Measurements from ENCODE around the gene CPT1C. TPM values are rescaled to one million over a fixed set of nuclear protein-coding genes. Genes with fewer than 3 reads are reported as not detected.

CPT1C gene
- total and polyA plus RNA-seq, 2 of the 4 experiments (the other 2 are of a cell fraction): 14.2 to 56.1 TPM

DNA sequence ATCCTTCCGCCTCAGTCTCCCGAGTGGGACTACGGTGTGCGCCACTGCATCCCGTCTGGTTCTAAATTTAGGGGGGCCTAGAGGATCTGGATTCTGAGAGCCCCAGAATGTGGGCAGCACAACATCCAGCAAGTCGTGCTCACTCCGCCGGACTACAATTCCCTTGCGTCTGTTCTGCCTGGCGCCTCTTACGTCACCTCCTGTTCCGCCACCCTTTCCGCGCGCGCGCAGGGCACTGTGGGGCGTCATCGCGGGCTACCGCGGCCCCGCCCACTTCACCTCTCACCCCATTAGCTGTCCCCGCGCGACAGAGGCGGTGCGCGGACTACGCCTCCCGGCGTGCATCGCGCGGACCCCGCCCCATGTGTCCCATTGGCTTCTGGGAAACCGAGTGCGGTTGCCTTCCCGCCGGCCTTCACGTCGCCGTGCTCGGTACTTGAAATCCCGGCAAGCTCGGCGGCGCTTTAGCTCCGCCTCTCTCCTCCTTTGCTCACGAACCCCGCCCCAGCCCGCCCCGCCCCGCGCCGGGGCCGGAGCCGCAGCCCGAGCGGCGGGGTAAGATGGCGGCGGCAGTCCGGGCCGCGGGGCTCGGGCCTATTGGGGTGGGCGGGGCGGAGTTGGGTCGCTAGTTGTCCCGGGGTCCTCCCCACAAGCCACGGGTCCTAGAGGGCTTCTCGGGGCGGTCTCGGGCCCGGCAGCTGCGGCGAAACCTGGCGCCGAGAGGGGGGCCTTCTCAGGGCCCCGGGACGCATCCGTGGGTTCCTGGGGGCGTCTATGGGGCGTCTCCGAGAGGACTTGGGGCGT is 49.0 kb upstream of the CPT1C start, which contains the start of gene SCAF1:
TSS of gene SCAF1 (plus strand) at position 522 of the 804 bp plus-strand sequence. CDS start 2,818 bp downstream, outside the sequence.
- no TSS peak for BruUV-seq (replicated peaks)
- POLR2A ChIA-PET (ENCODE audit: unreplicated experiment): interaction anchor here (0.6 kb wide), 1 partner anchor 869 kb away, joined by 3 read pairs; no protein-coding TSS in a partner anchor

More for the DNA sequence above, 49.0 kb upstream of the CPT1C start, which contains the start of gene SCAF1:
- peak; percentile 55 for ATAC-seq (ENCODE audit: low read depth)
- Histone ChIP-seq H3K9ac (ENCODE audit: low read depth, low read length) (peak within 1 kb of the TSS; percentile 99), H4K5ac (ENCODE audit: low read depth, low read length) (peak within 1 kb of the TSS; percentile 98), H2AFZ (replicated peaks; ENCODE audit: low read length, poor library complexity) (peak within 1 kb of the TSS; percentile 73), H3K4me3 (ENCODE audit: insufficient read depth, low read depth, low read length) (peak within 1 kb of the TSS; percentile 95), H2BK20ac (ENCODE audit: low read depth, low read length) (peak within 1 kb of the TSS; percentile 85), H2BK5ac (ENCODE audit: low read depth, low read length, poor library complexity, severe bottlenecking) (peak within 1 kb of the TSS; percentile 97), H3K79me1 (ENCODE audit: low read depth in 1 of 2, low read length in 2 of 2) (peaks cover 34 to 70% of the 10 kb centered on the region in 2 experiments; a peak in 3 of 4 replicates), H4K8ac (ENCODE audit: low read depth in 2 of 2, low read length in 2 of 2) (peak within 1 kb of the TSS; percentile 97 to 98), H3K27ac (ENCODE audit: insufficient read depth, low read length) (peak within 1 kb of the TSS; percentile 99), H3K18ac (ENCODE audit: low read depth, low read length) (peak within 1 kb of the TSS; percentile 97), H3K27me3 (ENCODE audit: control insufficient read depth, insufficient read depth, low read length) (no peaks in the 10 kb centered on the region), H3K23ac (ENCODE audit: low read depth, low read length) (peak within 1 kb of the TSS; percentile 96), H4K91ac (ENCODE audit: insufficient read depth, low read depth, low read length) (peak within 1 kb of the TSS; percentile 98), H3K9me1 (ENCODE audit: insufficient read depth, low read length) (0 out of 2 replicates have a peak, but pooled peaks cover 8% of the 10 kb centered on the region), H2BK15ac (ENCODE audit: low read depth, low read length) (peak within 1 kb of the TSS; percentile 78; the same call in 2 of the 3 replicates), H3K4me1 (ENCODE audit: control insufficient read depth, insufficient read depth, low read length) (peaks cover 7% of the 10 kb centered on the region), H3K36me3 (ENCODE audit: control insufficient read depth, insufficient read depth, low read length) (peaks cover 12% of the 10 kb centered on the region), H3K4me2 (ENCODE audit: low read depth, low read length) (peak within 1 kb of the TSS; percentile 94), H3K4ac (ENCODE audit: low read depth, low read length) (peak within 1 kb of the TSS; percentile 99), H4K20me1 (ENCODE audit: insufficient read depth, low read length) (peaks cover 28% of the 10 kb centered on the region), H3K14ac (replicated peaks; ENCODE audit: low read depth, low read length) (peak within 1 kb of the TSS; percentile 99), H3K56ac (ENCODE audit: extremely low read depth, insufficient read depth, low read length) (peak within 1 kb of the TSS; percentile 99), H2AK5ac (ENCODE audit: low read depth, low read length) (peak within 1 kb of the TSS; percentile 100), H2BK120ac (ENCODE audit: low read depth, low read length) (peak within 1 kb of the TSS; percentile 94), H2AK9ac (replicated peaks; ENCODE audit: low read depth, low read length, poor library complexity) (peak within 1 kb of the TSS; percentile 100), H3K9me3 (ENCODE audit: control insufficient read depth, insufficient read depth, low read length) (no peaks in the 10 kb centered on the region)
- CTCF ChIA-PET: interaction anchor here (1.7 to 2.5 kb wide), 2 partner anchors 13 to 71 kb away, joined by 3 to 7 read pairs; no protein-coding TSS in a partner anchor
- dilution Hi-C loops (cut with HindIII; ENCODE audit: low sequenced_read_pairs, unreplicated experiment) (no loop called here), in situ Hi-C loops (cut with MboI; ENCODE audit: low sequenced_read_pairs) (no loop called here), intact Hi-C loops (cut with micrococcal nuclease) (loop anchor here (1.0 to 2.0 kb wide), 3 partner anchors 23 to 51 kb away; partner anchors contain the start of genes BCL2L12, IRF3, PRMT1 and PRR12)
- peak; percentile 99 for DNase-seq
- peak; percentile 82; the same call in 1 of the 2 replicates for TF ChIP-seq MAZ (IDR thresholded peaks at IDR 0.05; ENCODE audit: borderline replicate concordance, low read depth, low read length)
- peak; percentile 90 for TF ChIP-seq CEBPB (IDR thresholded peaks at IDR 0.05; ENCODE audit: low read depth, low read length)
- TF ChIP-seq, protein P1, sequence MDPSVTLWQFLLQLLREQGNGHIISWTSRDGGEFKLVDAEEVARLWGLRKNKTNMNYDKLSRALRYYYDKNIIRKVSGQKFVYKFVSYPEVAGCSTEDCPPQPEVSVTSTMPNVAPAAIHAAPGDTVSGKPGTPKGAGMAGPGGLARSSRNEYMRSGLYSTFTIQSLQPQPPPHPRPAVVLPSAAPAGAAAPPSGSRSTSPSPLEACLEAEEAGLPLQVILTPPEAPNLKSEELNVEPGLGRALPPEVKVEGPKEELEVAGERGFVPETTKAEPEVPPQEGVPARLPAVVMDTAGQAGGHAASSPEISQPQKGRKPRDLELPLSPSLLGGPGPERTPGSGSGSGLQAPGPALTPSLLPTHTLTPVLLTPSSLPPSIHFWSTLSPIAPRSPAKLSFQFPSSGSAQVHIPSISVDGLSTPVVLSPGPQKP (IDR thresholded peaks at IDR 0.05; ENCODE audit: borderline replicate concordance, low read depth, low read length): no peak
- no peak for TF ChIP-seq CHD1 (IDR thresholded peaks at IDR 0.05; ENCODE audit: low read depth, low read length)
- 0 out of 2 replicates have a peak, but pooled peaks have one; percentile 33 for TF ChIP-seq RFX5 (IDR thresholded peaks at IDR 0.05; ENCODE audit: low read depth, low read length)
- 0 out of 2 replicates have a peak, but pooled peaks have one; percentile 15 for TF ChIP-seq FOS (IDR thresholded peaks at IDR 0.05; ENCODE audit: low read depth, low read length)
- TF ChIP-seq, protein P2, sequence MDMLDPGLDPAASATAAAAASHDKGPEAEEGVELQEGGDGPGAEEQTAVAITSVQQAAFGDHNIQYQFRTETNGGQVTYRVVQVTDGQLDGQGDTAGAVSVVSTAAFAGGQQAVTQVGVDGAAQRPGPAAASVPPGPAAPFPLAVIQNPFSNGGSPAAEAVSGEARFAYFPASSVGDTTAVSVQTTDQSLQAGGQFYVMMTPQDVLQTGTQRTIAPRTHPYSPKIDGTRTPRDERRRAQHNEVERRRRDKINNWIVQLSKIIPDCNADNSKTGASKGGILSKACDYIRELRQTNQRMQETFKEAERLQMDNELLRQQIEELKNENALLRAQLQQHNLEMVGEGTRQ (IDR thresholded peaks at IDR 0.05; ENCODE audit: low read depth, low read length): peak; percentile 75
- 0 out of 2 replicates have a peak, but pooled peaks have one; percentile 16 for TF ChIP-seq BHLHE40 (IDR thresholded peaks at IDR 0.05; ENCODE audit: low read depth, low read length)
- TF ChIP-seq NFE2L2 (IDR thresholded peaks at IDR 0.05; ENCODE audit: low read depth, low read length): 0 out of 2 replicates have a peak, but pooled peaks have one; percentile 17
- TF ChIP-seq POLR2A (IDR thresholded peaks at IDR 0.05; ENCODE audit: low read depth, low read length): peak; percentile 92
- 0 out of 2 replicates have a peak, but pooled peaks have one; percentile 20 for TF ChIP-seq MXI1 (IDR thresholded peaks at IDR 0.05; ENCODE audit: borderline replicate concordance, low read depth, low read length)
- 0% methylated on average over 28 of the region's 87 CpGs; no CpG with 5 or more reads in 1 of the 2 experiments for WGBS, 2 experiments (ENCODE audit: extremely low coverage in 2 of 2, insufficient read length in 1 of 2)
